HepG2 (cell line): ENCODE results near the gene C19orf47. TPM values are rescaled to one million over a fixed set of nuclear protein-coding genes. Genes with fewer than 3 reads are reported as not detected.

ENCODE experiments used
- ARID2 ChIP-seq: sonication (generic); formaldehyde crosslinking; IDR thresholded peaks from 2 replicates; pipeline ENCODE4 v1.8.1; 2022; ENCODE audit warnings: mild to moderate bottlenecking, missing genetic modification reagents, borderline replicate concordance
- CHCHD3 ChIP-seq: sonication (generic); formaldehyde crosslinking; IDR thresholded peaks from 2 replicates; pipeline ENCODE4 v1.8.0; 2022; ENCODE audit warnings: mild to moderate bottlenecking, missing genetic modification reagents, moderate library complexity
- DMAP1 ChIP-seq: IDR thresholded peaks from 2 replicates; pipeline ENCODE4 v1.6.1; 2016
- HNRNPK ChIP-seq: fragments of 200-400 bp; formaldehyde crosslinking; IDR thresholded peaks from 2 replicates; pipeline ENCODE4 v1.6.1; 2018; ENCODE audit warnings: low read length, low read depth, moderate library complexity, mild to moderate bottlenecking; ENCODE audit not compliant: poor library complexity, severe bottlenecking
- KLF12 ChIP-seq: sonication (generic); formaldehyde crosslinking; IDR thresholded peaks from 2 replicates; pipeline ENCODE4 v1.4.0; 2020; ENCODE audit warnings: missing genetic modification reagents, borderline replicate concordance
- NAIF1 ChIP-seq: sonication (generic); formaldehyde crosslinking; IDR thresholded peaks from 2 replicates; pipeline ENCODE4 v1.5.0; 2020; ENCODE audit warnings: mild to moderate bottlenecking, missing genetic modification reagents, borderline replicate concordance
- NCOA1 ChIP-seq: sonication (generic); formaldehyde crosslinking; IDR thresholded peaks from 2 replicates; pipeline ENCODE4 v1.9.0; 2021; ENCODE audit warnings: missing genetic modification reagents
- RBFOX2 ChIP-seq: fragments of 200-400 bp; formaldehyde crosslinking; IDR thresholded peaks from 2 replicates; pipeline ENCODE4 v1.6.1; 2017; ENCODE audit warnings: low read depth, mild to moderate bottlenecking, low read length
- REL ChIP-seq: sonication (generic); formaldehyde crosslinking; conservative IDR thresholded peaks from 2 replicates; pipeline ENCODE4 v1.8.0; 2022; ENCODE audit warnings: mild to moderate bottlenecking, missing genetic modification reagents, moderate library complexity
- SAP130 ChIP-seq: IDR thresholded peaks from 2 replicates; pipeline ENCODE4 v1.6.1; 2016; ENCODE audit warnings: low read depth
- ZBTB1 ChIP-seq: sonication (generic); formaldehyde crosslinking; IDR thresholded peaks from 2 replicates; pipeline ENCODE4 v1.4.0; 2020; ENCODE audit warnings: missing genetic modification reagents, borderline replicate concordance
- ZNF230 ChIP-seq: sonication (generic); formaldehyde crosslinking; IDR thresholded peaks from 2 replicates; pipeline ENCODE4 v1.4.0; 2020; ENCODE audit warnings: mild to moderate bottlenecking, missing genetic modification reagents
- ZNF510 ChIP-seq: sonication (generic); formaldehyde crosslinking; IDR thresholded peaks from 2 replicates; pipeline ENCODE4 v1.4.0; 2020; ENCODE audit warnings: low read depth, mild to moderate bottlenecking, missing genetic modification reagents
- polyA plus RNA-seq, 8 experiments: library from polyadenylated mRNA; depleted of rRNA in 3 of 8; stranded (reverse) in 7 of 8; unstranded in 1 of 8; fragments of >200 nt; fragmentation: Illumina TruSeq in 4 of 8; extraction: Trizol in 4 of 8; gene quantifications; 2 replicates each; pipeline versions ENCODE4 v1.2.1 to v1.2.3, GENCODE V29; 2011 to 2016; ENCODE audit warnings: low read depth in 4 of 8, missing spikeins in 1 of 8, mixed read lengths in 1 of 8; ENCODE audit not compliant: insufficient read depth in 1 of 8
- total RNA-seq, 5 experiments: library from RNA; depleted of rRNA; stranded (reverse); fragments of >200 nt; fragmentation: Illumina TruSeq; extraction: Trizol; gene quantifications; 2 replicates each; pipeline ENCODE4 v1.2.3, GENCODE V29; 2016; ENCODE audit warnings: low read depth in 1 of 5
- TF ChIP-seq, protein P1 (sequence below): sonication (generic); formaldehyde crosslinking; IDR thresholded peaks from 2 replicates; pipeline ENCODE4 v1.5.1; 2020; ENCODE audit warnings: missing genetic modification reagents, mild to moderate bottlenecking, borderline replicate concordance
- TF ChIP-seq, protein P2 (sequence below): sonication (generic); formaldehyde crosslinking; IDR thresholded peaks from 2 replicates; pipeline ENCODE4 v1.8.1; 2023; ENCODE audit warnings: missing genetic modification reagents, mild to moderate bottlenecking, borderline replicate concordance
- TF ChIP-seq, protein P3 (sequence below): sonication (generic); formaldehyde crosslinking; conservative IDR thresholded peaks from 2 replicates; pipeline ENCODE4 v1.5.0; 2020; ENCODE audit warnings: missing genetic modification reagents
- TF ChIP-seq, protein P4 (sequence below): IDR thresholded peaks from 2 replicates; pipeline ENCODE4 v1.6.1; 2012; ENCODE audit warnings: inconsistent platforms
- TF ChIP-seq, protein P5 (sequence below): sonication (generic); formaldehyde crosslinking; IDR thresholded peaks from 2 replicates; pipeline ENCODE4 v1.4.0; 2020; ENCODE audit warnings: missing genetic modification reagents
- TF ChIP-seq, protein P6 (sequence below), 2 experiments: fragments of 450-650 bp in 1 of 2; sonication (generic) in 1 of 2; formaldehyde crosslinking; IDR thresholded peaks; 2 replicates each; pipeline versions ENCODE4 v1.5.0 to v1.8.0; 2020 to 2022; ENCODE audit warnings: mild to moderate bottlenecking in 1 of 2, missing genetic modification reagents in 1 of 2

Gene C19orf47
- total and polyA plus RNA-seq, 2 of the 13 experiments (the other 11 are each of a cell fraction or from before 2014, with no cell fraction given) = 8.1 to 10.6 TPM

DNA sequence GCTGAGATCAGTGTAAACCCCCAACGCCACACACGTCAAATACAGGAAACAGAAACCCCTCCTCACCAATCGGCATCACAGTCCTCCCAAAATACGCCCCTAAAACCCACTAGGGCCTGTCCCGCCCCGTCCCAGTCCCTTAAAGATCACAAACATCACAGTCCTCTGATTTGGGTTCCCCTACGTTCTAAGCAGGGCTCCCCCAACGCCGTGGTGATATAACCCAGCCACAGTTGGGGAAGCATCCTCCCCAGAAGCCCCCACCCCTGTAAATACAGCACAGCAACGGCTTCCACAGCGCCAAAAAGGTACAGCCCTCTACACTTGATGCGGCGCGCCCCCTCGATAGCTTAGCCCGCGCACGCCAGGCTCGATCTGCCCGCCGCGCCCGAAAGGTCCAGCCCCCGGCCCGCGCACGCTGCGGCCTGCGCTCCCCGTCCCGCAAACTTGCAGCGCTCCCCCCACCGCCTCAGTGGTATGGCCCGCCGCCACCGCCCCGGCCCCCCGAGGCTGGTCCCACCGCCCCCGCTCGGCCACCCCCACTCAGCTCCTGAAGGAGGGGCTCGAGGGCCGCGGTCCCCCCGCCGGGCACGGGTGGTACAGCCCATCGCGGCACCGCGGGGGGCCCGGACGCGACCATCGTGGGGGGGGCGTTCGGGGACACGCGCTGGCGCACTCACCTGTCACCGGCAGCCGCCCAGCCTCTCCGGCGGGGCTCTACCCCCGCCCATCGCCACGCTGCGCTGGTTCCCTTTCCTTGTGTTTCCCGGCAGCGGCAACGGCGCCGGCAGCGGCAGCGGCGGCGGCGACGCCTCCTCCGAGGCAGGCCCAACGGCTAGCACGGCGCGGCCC, 63.5 kb downstream of the C19orf47 start, which contains the start of gene AKT2 (continued):
- TF ChIP-seq, protein P1, sequence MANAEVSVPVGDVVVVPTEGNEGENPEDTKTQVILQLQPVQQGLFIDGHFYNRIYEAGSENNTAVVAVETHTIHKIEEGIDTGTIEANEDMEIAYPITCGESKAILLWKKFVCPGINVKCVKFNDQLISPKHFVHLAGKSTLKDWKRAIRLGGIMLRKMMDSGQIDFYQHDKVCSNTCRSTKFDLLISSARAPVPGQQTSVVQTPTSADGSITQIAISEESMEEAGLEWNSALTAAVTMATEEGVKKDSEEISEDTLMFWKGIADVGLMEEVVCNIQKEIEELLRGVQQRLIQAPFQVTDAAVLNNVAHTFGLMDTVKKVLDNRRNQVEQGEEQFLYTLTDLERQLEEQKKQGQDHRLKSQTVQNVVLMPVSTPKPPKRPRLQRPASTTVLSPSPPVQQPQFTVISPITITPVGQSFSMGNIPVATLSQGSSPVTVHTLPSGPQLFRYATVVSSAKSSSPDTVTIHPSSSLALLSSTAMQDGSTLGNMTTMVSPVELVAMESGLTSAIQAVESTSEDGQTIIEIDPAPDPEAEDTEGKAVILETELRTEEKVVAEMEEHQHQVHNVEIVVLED (CRISPR knock-in tag) = 0 out of 2 replicates have a peak, but pooled peaks have one; percentile 34
- TF ChIP-seq ZNF230 (CRISPR knock-in tag) = 0 out of 2 replicates have a peak, but pooled peaks have one; percentile 35
- no peak for TF ChIP-seq NCOA1 (CRISPR knock-in tag)
- TF ChIP-seq, protein P2, sequence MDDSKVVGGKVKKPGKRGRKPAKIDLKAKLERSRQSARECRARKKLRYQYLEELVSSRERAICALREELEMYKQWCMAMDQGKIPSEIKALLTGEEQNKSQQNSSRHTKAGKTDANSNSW (CRISPR knock-in tag) = peak; percentile 10; the same call in 1 of the 2 replicates
- peak; percentile 95 for TF ChIP-seq HNRNPK
- TF ChIP-seq NAIF1 = 0 out of 2 replicates have a peak, but pooled peaks have one; percentile 14
- TF ChIP-seq, protein P3, sequence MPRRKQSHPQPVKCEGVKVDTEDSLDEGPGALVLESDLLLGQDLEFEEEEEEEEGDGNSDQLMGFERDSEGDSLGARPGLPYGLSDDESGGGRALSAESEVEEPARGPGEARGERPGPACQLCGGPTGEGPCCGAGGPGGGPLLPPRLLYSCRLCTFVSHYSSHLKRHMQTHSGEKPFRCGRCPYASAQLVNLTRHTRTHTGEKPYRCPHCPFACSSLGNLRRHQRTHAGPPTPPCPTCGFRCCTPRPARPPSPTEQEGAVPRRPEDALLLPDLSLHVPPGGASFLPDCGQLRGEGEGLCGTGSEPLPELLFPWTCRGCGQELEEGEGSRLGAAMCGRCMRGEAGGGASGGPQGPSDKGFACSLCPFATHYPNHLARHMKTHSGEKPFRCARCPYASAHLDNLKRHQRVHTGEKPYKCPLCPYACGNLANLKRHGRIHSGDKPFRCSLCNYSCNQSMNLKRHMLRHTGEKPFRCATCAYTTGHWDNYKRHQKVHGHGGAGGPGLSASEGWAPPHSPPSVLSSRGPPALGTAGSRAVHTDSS = no peak
- TF ChIP-seq, protein P4, sequence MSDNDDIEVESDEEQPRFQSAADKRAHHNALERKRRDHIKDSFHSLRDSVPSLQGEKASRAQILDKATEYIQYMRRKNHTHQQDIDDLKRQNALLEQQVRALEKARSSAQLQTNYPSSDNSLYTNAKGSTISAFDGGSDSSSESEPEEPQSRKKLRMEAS = peak; percentile 71
- TF ChIP-seq, protein P5, sequence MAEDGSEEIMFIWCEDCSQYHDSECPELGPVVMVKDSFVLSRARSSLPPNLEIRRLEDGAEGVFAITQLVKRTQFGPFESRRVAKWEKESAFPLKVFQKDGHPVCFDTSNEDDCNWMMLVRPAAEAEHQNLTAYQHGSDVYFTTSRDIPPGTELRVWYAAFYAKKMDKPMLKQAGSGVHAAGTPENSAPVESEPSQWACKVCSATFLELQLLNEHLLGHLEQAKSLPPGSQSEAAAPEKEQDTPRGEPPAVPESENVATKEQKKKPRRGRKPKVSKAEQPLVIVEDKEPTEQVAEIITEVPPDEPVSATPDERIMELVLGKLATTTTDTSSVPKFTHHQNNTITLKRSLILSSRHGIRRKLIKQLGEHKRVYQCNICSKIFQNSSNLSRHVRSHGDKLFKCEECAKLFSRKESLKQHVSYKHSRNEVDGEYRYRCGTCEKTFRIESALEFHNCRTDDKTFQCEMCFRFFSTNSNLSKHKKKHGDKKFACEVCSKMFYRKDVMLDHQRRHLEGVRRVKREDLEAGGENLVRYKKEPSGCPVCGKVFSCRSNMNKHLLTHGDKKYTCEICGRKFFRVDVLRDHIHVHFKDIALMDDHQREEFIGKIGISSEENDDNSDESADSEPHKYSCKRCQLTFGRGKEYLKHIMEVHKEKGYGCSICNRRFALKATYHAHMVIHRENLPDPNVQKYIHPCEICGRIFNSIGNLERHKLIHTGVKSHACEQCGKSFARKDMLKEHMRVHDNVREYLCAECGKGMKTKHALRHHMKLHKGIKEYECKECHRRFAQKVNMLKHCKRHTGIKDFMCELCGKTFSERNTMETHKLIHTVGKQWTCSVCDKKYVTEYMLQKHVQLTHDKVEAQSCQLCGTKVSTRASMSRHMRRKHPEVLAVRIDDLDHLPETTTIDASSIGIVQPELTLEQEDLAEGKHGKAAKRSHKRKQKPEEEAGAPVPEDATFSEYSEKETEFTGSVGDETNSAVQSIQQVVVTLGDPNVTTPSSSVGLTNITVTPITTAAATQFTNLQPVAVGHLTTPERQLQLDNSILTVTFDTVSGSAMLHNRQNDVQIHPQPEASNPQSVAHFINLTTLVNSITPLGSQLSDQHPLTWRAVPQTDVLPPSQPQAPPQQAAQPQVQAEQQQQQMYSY (CRISPR knock-in tag) = no peak
- peak; percentile 81 for TF ChIP-seq RBFOX2
- TF ChIP-seq REL (CRISPR knock-in tag) = 0 out of 2 replicates have a peak, but pooled peaks have one; percentile 64
- no peak for TF ChIP-seq CHCHD3 (CRISPR knock-in tag)
- TF ChIP-seq KLF12 (CRISPR knock-in tag) = 0 out of 2 replicates have a peak, but pooled peaks have one; percentile 5
- TF ChIP-seq DMAP1 (CRISPR knock-in tag) = 0 out of 2 replicates have a peak, but pooled peaks have one; percentile 11
- TF ChIP-seq ARID2 = 0 out of 2 replicates have a peak, but pooled peaks have one; percentile 57
- no peak for TF ChIP-seq ZNF510
- peak; percentile 46 for TF ChIP-seq SAP130
- TF ChIP-seq ZBTB1 (CRISPR knock-in tag) = peak; percentile 67; the same call in 1 of the 2 replicates
- TF ChIP-seq, protein P6, sequence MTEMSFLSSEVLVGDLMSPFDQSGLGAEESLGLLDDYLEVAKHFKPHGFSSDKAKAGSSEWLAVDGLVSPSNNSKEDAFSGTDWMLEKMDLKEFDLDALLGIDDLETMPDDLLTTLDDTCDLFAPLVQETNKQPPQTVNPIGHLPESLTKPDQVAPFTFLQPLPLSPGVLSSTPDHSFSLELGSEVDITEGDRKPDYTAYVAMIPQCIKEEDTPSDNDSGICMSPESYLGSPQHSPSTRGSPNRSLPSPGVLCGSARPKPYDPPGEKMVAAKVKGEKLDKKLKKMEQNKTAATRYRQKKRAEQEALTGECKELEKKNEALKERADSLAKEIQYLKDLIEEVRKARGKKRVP (CRISPR knock-in tag; IDR thresholded peaks at IDR 0.05) = peak in 1 of 2 experiments; percentile 31; a peak in 1 of 4 replicates
